COR-L47 (cell line): ENCODE results near the gene RAB3A.
A peak's percentile ranks its signal among the peaks of the same experiment; 100 is the strongest.

ENCODE experiments used
- DNase-seq: peaks from one replicate; lab custom pipeline; 2025; lab: John Stamatoyannopoulos, UW

The RAB3A gene

GRCh38 chr19:18197306-18197705, 6.5 kb downstream of the RAB3A start:
- no peak for DNase-seq

- DNase-seq = no peak
Observed at GRCh38 chr19:18196511-18196845, 7.4 kb downstream of the RAB3A start.

GRCh38 chr19:18194554-18195238, 9.1 kb downstream of the RAB3A start:
- no peak for DNase-seq

- DNase-seq = no peak
Observed at GRCh38 chr19:18194181-18194530, 9.7 kb downstream of the RAB3A start.

GRCh38 chr19:18193388-18194180, 10.3 kb downstream of the RAB3A start:
- no peak for DNase-seq

- DNase-seq = peak; percentile 100
Observed at GRCh38 chr19:18192673-18193387, 11.0 kb downstream of the RAB3A start, which contains the start of gene MPV17L2. TSS of gene MPV17L2 (plus strand) at chr19:18193218. CDS start at chr19:18193282, 64 bp downstream.

- no peak for DNase-seq
Observed at GRCh38 chr19:18191640-18192062, 12.2 kb downstream of the RAB3A start.

- no peak for DNase-seq
Observed at GRCh38 chr19:18190278-18190677, 13.6 kb downstream of the RAB3A start.

GRCh38 chr19:18185538-18185937, 18.3 kb downstream of the RAB3A start:
- no peak for DNase-seq

GRCh38 chr19:18183529-18183928, 20.3 kb downstream of the RAB3A start:
- DNase-seq = no peak

- no peak for DNase-seq
Observed at GRCh38 chr19:18179957-18180356, 23.9 kb downstream of the RAB3A start.

GRCh38 chr19:18176367-18177310, 27.2 kb downstream of the RAB3A start:
- no peak for DNase-seq

- DNase-seq = no peak
Observed at GRCh38 chr19:18174983-18175382, 28.9 kb downstream of the RAB3A start.

- peak; percentile 78 for DNase-seq
Observed at GRCh38 chr19:18173572-18174288, 30.1 kb downstream of the RAB3A start, which contains the start of gene IFI30. TSS of gene IFI30 (plus strand) at chr19:18173813. CDS start at chr19:18173842, 29 bp downstream.

- no peak for DNase-seq
Observed at GRCh38 chr19:18173054-18173571, 30.7 kb downstream of the RAB3A start.

- no peak for DNase-seq
Observed at GRCh38 chr19:18172331-18173053, 31.4 kb downstream of the RAB3A start.

- no peak for DNase-seq
Observed at GRCh38 chr19:18171605-18172327, 32.1 kb downstream of the RAB3A start.

- DNase-seq = no peak
Observed at GRCh38 chr19:18170714-18171255, 33.1 kb downstream of the RAB3A start.
